ENCODE measurements around the gene IRF2BP1. TPM values are rescaled to one million over a fixed set of nuclear protein-coding genes. Genes with fewer than 3 reads are reported as not detected.

The IRF2BP1 gene
- polyA plus RNA-seq, 3 donors = 2.0 to 3.9 (median 2.1) TPM

GRCh38 chr19:45899919-45900589, 14.1 kb upstream of the IRF2BP1 start:
- Histone ChIP-seq H3K27me3 (ENCODE audit: control insufficient read depth in 2 of 2, insufficient read depth in 2 of 2, low read length in 2 of 2) (no peaks in the 10 kb centered on the region), H3K9me3 (replicated peaks in 1 of 2; ENCODE audit: control insufficient read depth in 1 of 2, insufficient read depth in 1 of 2, low read length in 2 of 2) (no peaks in the 10 kb centered on the region), H3K4me2 (replicated peaks; ENCODE audit: extremely low read depth, low read length, poor library complexity, severe bottlenecking) (no peak overlapping the region), H2AFZ (ENCODE audit: insufficient read depth, low read depth, low read length, poor library complexity, severe bottlenecking) (no peak overlapping the region), H3K79me2 (ENCODE audit: insufficient read depth, low read length) (peaks cover 18% of the 10 kb centered on the region), H3K9ac (ENCODE audit: insufficient read depth, low read length, poor library complexity, severe bottlenecking) (no peak overlapping the region), H3K4me1 (ENCODE audit: control insufficient read depth in 1 of 2, insufficient read depth in 2 of 2, low read length in 2 of 2) (peaks cover 27 to 39% of the 10 kb centered on the region in 2 donors), H3K4me3 (replicated peaks in 1 of 3; ENCODE audit: low read depth in 2 of 3, low read length in 3 of 3) (no peak overlapping the region), H3K27ac (ENCODE audit: low read depth in 1 of 2, low read length in 2 of 2) (no peak overlapping the region), H3K36me3 (replicated peaks in 1 of 2; ENCODE audit: control insufficient read depth in 1 of 2, insufficient read depth in 2 of 2, low read length in 2 of 2) (peaks cover 29 to 54% of the 10 kb centered on the region in 2 donors), H4K20me1 (ENCODE audit: insufficient read depth, low read length) (peaks cover 18% of the 10 kb centered on the region)
- Mint-ChIP-seq H3K27ac (peak overlapping the region in 4 of 7 donors; percentile 2 to 38 (median 9)), H3K36me3 (peaks cover 31 to 48% of the 10 kb centered on the region in 2 donors), H3K4me1 (peaks cover 28% of the 10 kb centered on the region), H3K4me3 (no peak overlapping the region), H3K27me3 (ENCODE audit: low read depth in 3 of 3) (peaks cover 3 to 11% (median 10%) of the 10 kb centered on the region in 3 donors), H3K9me3 (peaks cover 0 to 3% (median 0%) of the 10 kb centered on the region in 7 donors)
- no peak for TF ChIP-seq CTCF (IDR thresholded peaks at IDR 0.05)
- 100% methylated on average over 3 of the region's 4 CpGs for WGBS (ENCODE audit: insufficient coverage)
- intact Hi-C loops (cut with micrococcal nuclease) = loop anchor here in 1 of 2 donors (5.0 kb wide), 1 partner anchor 38 kb away; the partner anchor contains the start of genes FOXA3 and SYMPK
- DNase-seq = no peak

GRCh38 chr19:45899253-45899652, 13.3 kb upstream of the IRF2BP1 start:
- Mint-ChIP-seq H3K36me3 (peaks cover 34 to 55% of the 10 kb centered on the region in 2 donors), H3K4me1 (peaks cover 28% of the 10 kb centered on the region), H3K9me3 (peaks cover 0 to 2% (median 0%) of the 10 kb centered on the region in 7 donors), H3K4me3 (no peak overlapping the region), H3K27ac (no peak overlapping the region), H3K27me3 (ENCODE audit: low read depth in 3 of 3) (peaks cover 3 to 6% (median 6%) of the 10 kb centered on the region in 3 donors)
- TF ChIP-seq CTCF (IDR thresholded peaks at IDR 0.05) = no peak
- Histone ChIP-seq H3K36me3 (replicated peaks in 1 of 2; ENCODE audit: control insufficient read depth in 1 of 2, insufficient read depth in 2 of 2, low read length in 2 of 2) (peaks cover 29 to 57% of the 10 kb centered on the region in 2 donors), H4K20me1 (ENCODE audit: insufficient read depth, low read length) (peaks cover 18% of the 10 kb centered on the region), H3K4me1 (ENCODE audit: control insufficient read depth in 1 of 2, insufficient read depth in 2 of 2, low read length in 2 of 2) (peaks cover 27 to 39% of the 10 kb centered on the region in 2 donors), H3K79me2 (ENCODE audit: insufficient read depth, low read length) (peaks cover 18% of the 10 kb centered on the region), H3K27me3 (ENCODE audit: control insufficient read depth in 2 of 2, insufficient read depth in 2 of 2, low read length in 2 of 2) (no peaks in the 10 kb centered on the region), H3K27ac (ENCODE audit: low read depth in 1 of 2, low read length in 2 of 2) (no peak overlapping the region), H3K4me2 (replicated peaks; ENCODE audit: extremely low read depth, low read length, poor library complexity, severe bottlenecking) (no peak overlapping the region), H3K9me3 (replicated peaks in 1 of 2; ENCODE audit: control insufficient read depth in 1 of 2, insufficient read depth in 1 of 2, low read length in 2 of 2) (no peaks in the 10 kb centered on the region), H3K9ac (ENCODE audit: insufficient read depth, low read length, poor library complexity, severe bottlenecking) (no peak overlapping the region), H3K4me3 (replicated peaks in 1 of 3; ENCODE audit: low read depth in 2 of 3, low read length in 3 of 3) (no peak overlapping the region), H2AFZ (ENCODE audit: insufficient read depth, low read depth, low read length, poor library complexity, severe bottlenecking) (no peak overlapping the region)
- no peak for DNase-seq
- 100% methylated on average over 2 of the region's 7 CpGs for WGBS (ENCODE audit: insufficient coverage)
- intact Hi-C loops (cut with micrococcal nuclease) = no loop called here

All from CD14-positive monocyte (primary cell).